ENCODE measurements around the gene CRIM1.

CRIM1 gene

DNA sequence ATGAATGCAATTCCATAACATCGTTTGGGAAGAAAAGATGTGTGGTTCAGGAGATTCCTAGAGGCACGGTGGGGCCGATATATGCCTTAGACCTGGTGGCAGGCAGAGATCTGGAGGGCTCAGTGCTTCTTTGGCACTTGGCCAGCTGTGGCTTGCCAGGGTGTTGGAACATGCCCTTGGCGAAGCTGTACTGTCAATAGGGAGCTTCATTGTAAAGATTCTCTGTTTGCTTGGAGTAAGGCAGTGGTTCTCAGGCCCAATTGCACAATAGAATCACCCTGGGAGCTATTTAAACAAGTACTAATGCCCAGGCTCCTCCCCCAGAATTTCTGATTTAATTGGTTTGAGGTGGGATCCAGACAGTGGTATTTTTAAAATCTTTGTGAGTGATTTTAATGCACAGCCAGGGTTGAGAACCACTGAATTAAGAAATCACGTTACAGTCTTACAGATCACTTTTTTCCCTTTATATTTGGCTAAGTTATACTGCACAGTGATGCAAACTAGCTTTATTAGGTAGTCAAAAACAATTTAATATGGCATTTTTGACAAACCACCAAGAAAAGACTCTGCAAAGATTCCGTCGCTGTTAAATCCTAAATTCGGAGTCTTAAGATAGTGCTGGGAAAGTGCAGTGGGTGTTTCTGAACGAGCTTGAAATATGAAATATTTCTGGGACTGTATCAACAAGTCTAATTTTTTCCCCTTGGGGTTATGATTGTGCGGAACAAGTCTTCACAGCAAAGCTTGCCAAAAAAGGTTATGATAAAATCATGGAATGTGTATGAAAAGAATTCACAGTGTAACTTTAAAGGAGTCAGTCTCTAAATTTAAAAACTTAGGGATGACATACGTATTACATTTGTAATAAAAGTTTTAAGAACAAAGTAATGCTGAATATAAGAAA, 78.0 kb downstream of the CRIM1 start:
- in situ Hi-C loops (cut with HindIII; ENCODE audit: low pct_ligation_motif_present, low pct_unique_long_range_greater_than_20kb, low sequenced_read_pairs): no loop called here
- no peak for DNase-seq

- peak; percentile 92 for DNase-seq
- in situ Hi-C loops (cut with HindIII; ENCODE audit: low pct_ligation_motif_present, low pct_unique_long_range_greater_than_20kb, low sequenced_read_pairs): no loop called here
These were observed 82.9 kb downstream of the CRIM1 start for GRCh38 chr2:36438449-36438977.

DNA sequence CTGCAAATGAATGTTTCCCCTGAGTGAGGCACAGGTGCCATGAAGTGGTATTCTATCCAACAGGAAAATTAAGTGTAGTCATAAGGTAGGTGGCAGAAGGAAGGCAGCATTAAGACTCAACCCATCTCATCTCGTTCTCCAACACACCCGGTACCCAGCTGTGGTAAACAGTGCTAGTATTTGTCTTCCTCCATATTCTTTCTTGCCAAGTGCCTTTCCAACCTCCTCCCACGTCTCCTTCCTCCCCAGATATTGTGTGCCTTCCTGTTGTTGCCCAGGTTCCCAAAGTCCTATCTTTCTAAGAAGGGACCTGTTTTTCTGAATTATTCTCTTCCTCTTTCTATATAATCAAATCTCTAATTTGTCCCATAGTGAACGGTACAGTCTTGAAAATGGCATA, 83.5 kb downstream of the CRIM1 start:
- in situ Hi-C loops (cut with HindIII; ENCODE audit: low pct_ligation_motif_present, low pct_unique_long_range_greater_than_20kb, low sequenced_read_pairs): no loop called here
- DNase-seq: no peak

- in situ Hi-C loops (cut with HindIII; ENCODE audit: low pct_ligation_motif_present, low pct_unique_long_range_greater_than_20kb, low sequenced_read_pairs): no loop called here
- no peak for DNase-seq
These were observed 85.6 kb downstream of the CRIM1 start for GRCh38 chr2:36441065-36441625.

GRCh38 chr2:36441816-36442215, 86.2 kb downstream of the CRIM1 start:
- DNase-seq: no peak
- in situ Hi-C loops (cut with HindIII; ENCODE audit: low pct_ligation_motif_present, low pct_unique_long_range_greater_than_20kb, low sequenced_read_pairs): no loop called here

- no peak for DNase-seq
- in situ Hi-C loops (cut with HindIII; ENCODE audit: low pct_ligation_motif_present, low pct_unique_long_range_greater_than_20kb, low sequenced_read_pairs): no loop called here
These were observed 88.8 kb downstream of the CRIM1 start for GRCh38 chr2:36444216-36444936.

DNA sequence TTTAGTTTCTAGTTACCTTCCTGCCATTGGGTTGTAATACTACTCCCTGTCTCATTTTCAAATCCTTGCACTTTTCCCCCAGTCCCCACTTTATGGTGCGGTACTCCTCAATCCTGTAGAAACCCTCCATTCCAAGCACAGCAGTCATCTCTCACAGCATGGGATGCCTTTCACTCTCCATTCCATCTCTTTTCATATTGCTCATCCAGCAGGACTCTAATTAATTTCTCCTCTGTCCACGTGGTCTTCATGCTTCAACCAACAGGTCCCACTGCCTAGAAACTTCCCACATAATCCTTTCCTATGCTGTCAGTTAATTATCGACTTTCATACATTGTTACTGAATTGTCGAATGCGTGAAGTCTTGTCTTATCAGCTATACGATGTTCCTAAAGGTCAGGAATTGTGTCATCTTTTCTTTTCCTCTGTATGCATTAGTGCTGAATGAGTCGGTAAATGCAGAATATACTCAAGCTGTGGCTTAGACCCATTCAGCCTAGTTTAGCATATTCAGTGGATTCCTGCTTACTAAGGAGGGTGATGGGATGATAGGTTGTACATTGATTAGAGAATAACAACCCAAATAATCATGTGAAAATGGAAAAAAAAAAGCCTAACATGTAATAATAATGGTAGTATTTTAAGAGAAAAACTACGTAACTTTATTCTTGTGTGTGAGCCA, 89.7 kb downstream of the CRIM1 start:
- in situ Hi-C loops (cut with HindIII; ENCODE audit: low pct_ligation_motif_present, low pct_unique_long_range_greater_than_20kb, low sequenced_read_pairs): no loop called here
- DNase-seq: no peak

DNA sequence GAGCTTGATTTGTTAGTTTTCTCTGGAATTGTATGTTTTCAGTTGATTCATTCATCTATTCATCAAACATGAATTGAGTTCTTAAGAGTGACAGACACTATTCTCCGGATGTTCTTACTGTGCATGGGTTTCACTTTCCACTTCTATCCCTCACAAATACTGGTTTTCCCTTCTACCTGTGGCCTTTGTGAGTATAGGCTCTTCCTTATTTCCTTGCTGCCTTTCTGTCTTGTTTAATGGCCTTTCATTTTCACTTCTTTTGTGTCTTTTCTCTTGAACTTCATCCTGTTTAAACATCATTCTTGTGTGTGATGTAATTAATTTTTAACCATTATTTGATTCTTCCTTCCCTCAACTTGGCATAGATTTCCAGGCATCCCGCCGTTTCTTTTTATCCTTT, 90.7 kb downstream of the CRIM1 start:
- in situ Hi-C loops (cut with HindIII; ENCODE audit: low pct_ligation_motif_present, low pct_unique_long_range_greater_than_20kb, low sequenced_read_pairs): no loop called here
- DNase-seq: peak; percentile 31

DNA sequence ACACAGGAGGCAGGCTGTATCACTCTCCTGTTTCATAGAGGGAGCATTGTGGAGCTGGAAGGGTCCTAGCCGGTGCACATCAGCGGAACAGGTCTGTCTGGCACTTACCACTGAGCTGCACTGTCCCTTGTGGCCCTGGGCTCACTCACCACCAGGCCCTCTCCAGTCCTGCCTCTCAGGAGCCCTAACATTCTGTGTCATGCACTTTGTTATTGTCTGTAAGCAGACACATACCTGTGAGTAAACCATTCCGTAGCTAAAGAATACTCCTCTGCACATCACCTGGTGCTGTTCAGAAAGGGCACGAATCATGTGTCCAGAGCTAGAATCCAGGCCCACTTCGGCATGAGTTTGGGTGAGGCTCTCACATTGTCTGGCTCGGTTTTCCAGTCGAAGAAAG, 93.6 kb downstream of the CRIM1 start:
- no peak for DNase-seq
- in situ Hi-C loops (cut with HindIII; ENCODE audit: low pct_ligation_motif_present, low pct_unique_long_range_greater_than_20kb, low sequenced_read_pairs): no loop called here

DNA sequence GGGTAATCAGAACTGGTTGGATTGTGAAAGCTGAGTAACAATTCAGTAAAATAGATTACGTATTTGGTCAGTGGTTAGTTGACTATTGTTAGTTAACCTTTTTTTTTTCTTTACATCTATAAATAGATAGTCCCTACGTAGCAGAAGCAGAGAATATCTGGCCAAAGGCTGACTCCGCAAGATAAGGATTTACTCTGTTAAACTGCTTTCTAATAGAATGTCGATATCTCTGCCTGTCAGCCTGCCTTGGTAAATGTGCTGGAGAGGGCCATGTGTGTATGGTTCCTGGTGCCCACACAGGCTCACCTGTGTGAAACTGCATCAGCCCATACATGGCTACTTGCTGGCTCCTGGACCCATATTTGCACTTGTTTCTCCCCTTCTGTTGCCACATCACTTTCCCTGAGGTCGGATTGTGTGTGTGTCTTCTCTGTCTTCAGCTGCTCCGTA, 94.4 kb downstream of the CRIM1 start:
- peak; percentile 70 for DNase-seq
- in situ Hi-C loops (cut with HindIII; ENCODE audit: low pct_ligation_motif_present, low pct_unique_long_range_greater_than_20kb, low sequenced_read_pairs): no loop called here

GRCh38 chr2:36450466-36451196, 95.1 kb downstream of the CRIM1 start:
- in situ Hi-C loops (cut with HindIII; ENCODE audit: low pct_ligation_motif_present, low pct_unique_long_range_greater_than_20kb, low sequenced_read_pairs): no loop called here
- DNase-seq: peak; percentile 88

DNA sequence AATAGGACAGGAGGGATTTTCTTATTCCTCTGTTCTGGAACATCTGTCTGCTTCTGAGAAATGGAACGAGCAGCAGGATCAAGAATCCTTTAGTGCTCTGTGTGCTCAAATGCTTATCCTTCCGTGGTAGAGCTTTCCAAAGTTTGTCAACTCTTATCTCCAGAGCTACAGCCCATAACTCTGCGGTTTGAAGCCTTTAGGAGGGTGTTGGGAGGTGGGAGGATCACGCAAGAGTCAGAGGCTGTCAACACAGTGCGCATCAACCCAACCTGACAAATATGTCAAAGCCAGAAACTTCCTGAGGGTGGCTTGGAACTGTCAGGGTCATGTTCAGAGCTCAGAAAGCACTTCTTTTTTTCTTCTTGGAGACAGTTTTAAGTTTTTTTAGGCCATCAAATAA, 95.9 kb downstream of the CRIM1 start:
- in situ Hi-C loops (cut with HindIII; ENCODE audit: low pct_ligation_motif_present, low pct_unique_long_range_greater_than_20kb, low sequenced_read_pairs): no loop called here
- no peak for DNase-seq

- in situ Hi-C loops (cut with HindIII; ENCODE audit: low pct_ligation_motif_present, low pct_unique_long_range_greater_than_20kb, low sequenced_read_pairs): no loop called here
- no peak for DNase-seq
These were observed 96.7 kb downstream of the CRIM1 start for GRCh38 chr2:36452260-36452659.

DNA sequence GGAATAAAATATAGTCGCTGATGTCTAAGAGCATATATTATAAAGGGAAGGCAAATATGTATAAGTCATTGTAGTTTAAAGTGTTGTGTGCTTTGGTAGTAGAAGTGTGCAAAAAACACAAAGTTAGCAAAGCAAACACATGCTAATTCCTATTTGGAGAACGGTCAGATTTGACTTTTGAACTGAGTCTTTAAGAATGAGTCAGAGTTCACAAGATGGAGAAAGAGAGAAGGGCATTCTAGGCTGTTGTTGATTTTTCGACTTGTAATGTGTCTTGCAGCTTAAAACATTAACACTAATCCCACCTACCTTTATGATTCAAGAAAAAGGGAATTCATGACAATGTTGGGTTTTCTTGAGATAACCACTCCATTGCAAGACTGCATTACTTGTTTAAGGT, 98.1 kb downstream of the CRIM1 start:
- DNase-seq: no peak
- in situ Hi-C loops (cut with HindIII; ENCODE audit: low pct_ligation_motif_present, low pct_unique_long_range_greater_than_20kb, low sequenced_read_pairs): no loop called here

DNA sequence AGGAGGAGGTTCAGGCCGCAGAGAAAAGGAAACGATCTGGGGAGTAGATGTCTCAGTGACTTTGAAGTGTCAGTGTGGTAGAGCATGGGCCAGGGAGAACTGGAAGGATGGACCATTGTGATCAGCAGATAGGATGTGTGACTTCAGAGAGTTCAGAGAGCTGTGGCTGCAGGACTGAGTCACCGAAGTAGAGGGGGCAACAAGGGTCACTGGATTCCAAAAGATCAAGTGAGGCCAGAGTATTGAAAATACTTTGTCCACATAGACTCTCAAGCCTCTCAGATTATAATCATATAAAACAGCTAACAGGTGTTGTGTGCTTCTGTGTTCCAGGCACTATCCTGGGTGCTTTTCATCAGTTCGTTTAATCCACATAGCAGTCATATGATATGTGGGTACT, 99.4 kb downstream of the CRIM1 start:
- DNase-seq: peak; percentile 38
- in situ Hi-C loops (cut with HindIII; ENCODE audit: low pct_ligation_motif_present, low pct_unique_long_range_greater_than_20kb, low sequenced_read_pairs): no loop called here

GRCh38 chr2:36455788-36456187, 100.2 kb downstream of the CRIM1 start:
- in situ Hi-C loops (cut with HindIII; ENCODE audit: low pct_ligation_motif_present, low pct_unique_long_range_greater_than_20kb, low sequenced_read_pairs): no loop called here
- DNase-seq: peak; percentile 39

- in situ Hi-C loops (cut with HindIII; ENCODE audit: low pct_ligation_motif_present, low pct_unique_long_range_greater_than_20kb, low sequenced_read_pairs): no loop called here
- DNase-seq: peak; percentile 46
These were observed 100.9 kb downstream of the CRIM1 start for GRCh38 chr2:36456227-36457175.
